Measurements from ENCODE around the gene TSC2. TPM values are rescaled to one million over a fixed set of nuclear protein-coding genes. Genes with fewer than 3 reads are reported as not detected.

The TSC2 gene
- total RNA-seq, 4 donors from 2014 or later: 75.4 to 507 (median 111) TPM

GRCh38 chr16:2016407-2016922, 31.3 kb upstream of the TSC2 start:
- H3K9me3 ChIP-seq: no peaks in the 10 kb centered on the region
- H3K27ac ChIP-seq: no peak overlapping the region
- WGBS, 2 donors: 29 to 35% methylated on average over 11 to 13 of the region's 13 CpGs
- DNase-seq (ENCODE audit: low spot score in 2 of 2): no peak
- H3K36me3 ChIP-seq: no peaks in the 10 kb centered on the region
- no peak overlapping the region for H3K4me3 ChIP-seq
- no peak for TF ChIP-seq POLR2A (IDR thresholded peaks at IDR 0.05)
- TF ChIP-seq EP300 (IDR thresholded peaks at IDR 0.05): no peak
- TF ChIP-seq CTCF (IDR thresholded peaks at IDR 0.05): no peak
- H3K4me1 ChIP-seq: peaks cover 0 to 17% (median 4%) of the 10 kb centered on the region in 4 donors
- H3K27me3 ChIP-seq: peaks cover 0 to 25% of the 10 kb centered on the region in 2 donors

- no peak for DNase-seq (ENCODE audit: low spot score in 2 of 2)
- Histone ChIP-seq H3K4me3 (no peak within 1 kb of the TSS), H3K4me1 (peaks cover 0 to 39% (median 17%) of the 10 kb centered on the region in 4 donors), H3K27ac (no peak within 1 kb of the TSS), H3K27me3 (peaks cover 0 to 35% of the 10 kb centered on the region in 2 donors), H3K36me3 (no peaks in the 10 kb centered on the region), H3K9me3 (no peaks in the 10 kb centered on the region)
- TF ChIP-seq POLR2A (IDR thresholded peaks at IDR 0.05): no peak
- no peak for TF ChIP-seq CTCF (IDR thresholded peaks at IDR 0.05)
- TF ChIP-seq EP300 (IDR thresholded peaks at IDR 0.05): no peak
- WGBS, 2 donors: 0 to 3% methylated on average over 6 of the region's 33 CpGs
Measured at GRCh38 chr16:2019518-2019920, 28.3 kb upstream of the TSC2 start, which contains the start of gene NPW. NPW (plus strand) TSS chr16:2019785.

- Histone ChIP-seq H3K27ac (no peak overlapping the region), H3K27me3 (peaks cover 0 to 35% of the 10 kb centered on the region in 2 donors), H3K9me3 (no peaks in the 10 kb centered on the region), H3K4me1 (peaks cover 0 to 39% (median 17%) of the 10 kb centered on the region in 4 donors), H3K36me3 (no peaks in the 10 kb centered on the region), H3K4me3 (no peak overlapping the region)
- WGBS, 2 donors: 1 to 2% methylated on average over 22 to 53 of the region's 96 CpGs
- TF ChIP-seq EP300 (IDR thresholded peaks at IDR 0.05) (no peak), POLR2A (IDR thresholded peaks at IDR 0.05) (no peak), CTCF (IDR thresholded peaks at IDR 0.05) (no peak)
- DNase-seq (ENCODE audit: low spot score in 2 of 2): no peak
Measured at GRCh38 chr16:2019921-2020831, 27.6 kb upstream of the TSC2 start.

GRCh38 chr16:2022723-2023091, 25.1 kb upstream of the TSC2 start:
- Histone ChIP-seq H3K36me3 (no peaks in the 10 kb centered on the region), H3K4me3 (peak overlapping the region in 2 of 4 donors; percentile 40 to 43), H3K9me3 (no peaks in the 10 kb centered on the region), H3K27ac (peak overlapping the region in 1 of 4 donors; percentile 80), H3K4me1 (peaks cover 0 to 56% (median 25%) of the 10 kb centered on the region in 4 donors), H3K27me3 (peaks cover 0 to 35% of the 10 kb centered on the region in 2 donors)
- 1% methylated on average over 13 to 14 of the region's 14 CpGs for WGBS, 2 donors
- TF ChIP-seq POLR2A (IDR thresholded peaks at IDR 0.05) (no peak), EP300 (IDR thresholded peaks at IDR 0.05) (no peak), CTCF (IDR thresholded peaks at IDR 0.05) (no peak)
- DNase-seq (ENCODE audit: low spot score in 2 of 2): no peak
